GM13976 (cell line): Measurements from ENCODE around the gene TMEM82.

Source experiments
- DNase-seq: peaks from one replicate; pipeline ENCODE4 v3.0.0; 2012; ENCODE audit warnings: low spot score
- in situ Hi-C: fragments of 300-500 bp; cut with MboI; formaldehyde crosslinking; loops from one replicate; pipeline ENCODE4 v1.12.0; 2022; ENCODE audit warnings: low sequenced_read_pairs, mixed read lengths, inconsistent platforms; ENCODE audit not compliant: unreplicated experiment
- TF ChIP-seq, protein P1 (sequence below): IDR thresholded peaks from 2 replicates; pipeline ENCODE4 v1.5.1; 2012; ENCODE audit warnings: borderline replicate concordance, mild to moderate bottlenecking; ENCODE audit not compliant: insufficient read depth; ENCODE audit errors: extremely low read depth, missing control alignments, control extremely low read depth

TMEM82 gene

DNA sequence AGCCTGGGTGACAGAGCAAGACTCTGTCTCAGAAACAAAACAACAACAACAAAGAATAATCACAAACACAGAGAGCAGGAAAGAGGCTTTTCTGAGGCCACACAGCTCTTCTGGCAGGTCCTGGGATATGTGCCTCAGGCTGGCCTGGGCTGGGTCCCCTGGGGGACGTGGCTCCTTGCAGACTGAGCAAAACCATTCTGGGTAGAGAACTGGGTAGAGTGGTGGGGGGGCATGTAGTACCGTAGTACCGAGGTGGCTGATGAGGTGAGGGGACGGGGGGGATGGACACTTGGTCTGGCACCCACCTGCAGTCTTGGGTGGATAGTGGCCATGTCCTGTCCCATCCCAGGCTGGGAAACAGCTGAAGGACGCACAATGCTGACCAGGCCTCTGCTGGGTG lies 6.0 kb downstream of the TMEM82 start:
- TF ChIP-seq, protein P1, sequence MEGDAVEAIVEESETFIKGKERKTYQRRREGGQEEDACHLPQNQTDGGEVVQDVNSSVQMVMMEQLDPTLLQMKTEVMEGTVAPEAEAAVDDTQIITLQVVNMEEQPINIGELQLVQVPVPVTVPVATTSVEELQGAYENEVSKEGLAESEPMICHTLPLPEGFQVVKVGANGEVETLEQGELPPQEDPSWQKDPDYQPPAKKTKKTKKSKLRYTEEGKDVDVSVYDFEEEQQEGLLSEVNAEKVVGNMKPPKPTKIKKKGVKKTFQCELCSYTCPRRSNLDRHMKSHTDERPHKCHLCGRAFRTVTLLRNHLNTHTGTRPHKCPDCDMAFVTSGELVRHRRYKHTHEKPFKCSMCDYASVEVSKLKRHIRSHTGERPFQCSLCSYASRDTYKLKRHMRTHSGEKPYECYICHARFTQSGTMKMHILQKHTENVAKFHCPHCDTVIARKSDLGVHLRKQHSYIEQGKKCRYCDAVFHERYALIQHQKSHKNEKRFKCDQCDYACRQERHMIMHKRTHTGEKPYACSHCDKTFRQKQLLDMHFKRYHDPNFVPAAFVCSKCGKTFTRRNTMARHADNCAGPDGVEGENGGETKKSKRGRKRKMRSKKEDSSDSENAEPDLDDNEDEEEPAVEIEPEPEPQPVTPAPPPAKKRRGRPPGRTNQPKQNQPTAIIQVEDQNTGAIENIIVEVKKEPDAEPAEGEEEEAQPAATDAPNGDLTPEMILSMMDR: no peak
- in situ Hi-C loops: loop anchor here (10.0 to 25.0 kb wide), 2 partner anchors 153 to 411 kb away; no protein-coding TSS in a partner anchor
- DNase-seq: no peak

DNA sequence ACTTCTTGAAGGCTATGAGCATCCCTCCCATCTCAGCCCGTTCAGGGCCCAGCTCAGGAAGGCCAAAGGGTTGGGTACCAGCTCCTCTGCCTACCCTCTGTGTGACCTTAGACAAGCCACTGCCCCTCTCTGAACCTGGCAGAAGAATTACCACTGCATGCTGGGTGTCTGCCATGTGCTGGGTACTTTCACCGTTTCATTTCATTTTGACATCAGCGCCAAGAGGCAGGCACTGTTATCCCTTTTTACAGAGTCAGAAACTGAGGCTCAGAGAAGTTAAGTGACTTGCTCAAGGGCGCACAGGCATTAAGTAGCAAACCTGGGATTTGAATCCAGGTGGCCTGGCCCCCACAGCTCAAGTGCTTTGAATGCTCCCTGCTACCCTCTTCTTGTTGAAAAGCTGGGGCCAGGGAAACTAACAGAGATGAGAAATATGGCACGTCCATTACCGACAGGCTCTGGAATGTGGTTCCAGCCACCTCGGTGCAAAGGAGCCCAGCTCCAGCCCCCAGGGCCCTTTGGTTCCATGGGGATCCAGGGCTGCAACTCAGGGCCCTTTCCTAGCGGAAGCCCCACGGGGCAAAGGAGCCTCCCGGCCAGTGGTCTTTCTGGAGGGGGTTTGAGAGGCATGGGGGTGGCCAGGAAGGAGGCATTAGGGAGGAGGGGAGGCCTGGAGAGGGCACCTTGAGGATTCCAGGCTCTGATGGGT lies 6.5 kb downstream of the TMEM82 start:
- TF ChIP-seq, protein P1: no peak
- DNase-seq: no peak
- in situ Hi-C loops: loop anchor here (10.0 to 25.0 kb wide), 2 partner anchors 154 to 412 kb away; no protein-coding TSS in a partner anchor

DNA sequence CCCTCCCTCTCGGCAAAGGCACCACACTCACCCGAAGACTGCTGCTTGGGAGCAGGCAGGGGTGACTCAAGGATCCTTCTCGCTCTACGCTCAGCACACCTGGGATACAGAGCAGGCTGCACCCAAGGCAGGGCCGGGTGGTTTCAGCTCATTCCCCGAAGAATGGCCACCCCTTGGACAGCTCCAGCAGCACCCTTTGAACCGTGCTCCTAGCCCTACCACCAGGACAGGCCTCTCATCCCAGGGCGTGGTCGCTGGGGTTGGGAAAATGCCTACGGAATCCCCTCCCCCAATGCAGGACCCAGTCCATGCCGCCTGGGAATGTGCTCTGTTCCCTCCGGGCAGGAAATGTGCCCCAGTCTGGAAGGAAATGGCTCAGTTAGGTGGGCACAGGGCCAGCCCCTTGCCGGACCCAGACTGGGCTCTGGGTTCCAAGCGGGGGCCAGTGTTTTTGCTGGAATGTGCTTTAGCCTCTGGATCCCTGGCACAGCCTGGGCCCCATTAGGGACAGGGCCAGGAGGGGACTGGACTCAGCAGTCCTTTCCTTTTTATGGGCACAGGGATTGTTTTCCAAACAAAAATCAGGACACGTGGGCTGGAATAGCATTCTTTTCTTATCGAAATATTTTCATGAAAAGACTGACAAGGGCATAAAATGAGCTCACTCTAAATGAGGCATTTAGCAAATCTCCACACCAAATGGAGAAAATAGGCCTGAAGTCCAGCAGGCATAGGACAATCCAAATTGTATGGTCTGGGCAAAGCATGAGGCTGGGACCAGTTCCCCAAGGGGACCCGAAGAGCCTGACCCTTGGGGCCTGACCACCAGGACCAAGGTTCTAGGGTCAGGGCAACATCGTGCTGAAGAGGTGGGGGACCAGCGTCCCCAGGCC lies 7.3 kb downstream of the TMEM82 start:
- DNase-seq: no peak

DNA sequence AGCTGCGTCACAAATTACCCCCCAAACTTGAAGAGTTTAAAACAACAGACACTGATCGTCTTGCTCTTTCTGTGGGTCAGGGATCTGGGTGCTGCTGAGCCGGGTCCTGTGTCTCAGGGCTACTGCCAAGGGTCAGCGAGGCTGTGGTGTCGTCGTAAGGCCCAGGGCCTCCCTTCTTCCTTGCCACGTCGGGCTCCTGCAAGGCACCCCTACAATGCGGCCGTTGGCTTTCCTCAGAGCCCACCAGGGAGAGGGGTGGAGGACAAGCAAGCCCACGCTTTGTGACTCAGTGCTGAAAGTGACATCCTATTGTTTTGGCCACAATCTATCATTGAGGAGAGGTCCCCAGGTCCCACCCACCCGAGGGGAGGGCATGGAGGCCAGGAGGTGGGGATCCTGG lies 8.6 kb downstream of the TMEM82 start:
- TF ChIP-seq, protein P1: no peak
- in situ Hi-C loops: no loop called here
- DNase-seq: no peak

More for the DNA sequence above, 7.3 kb downstream of the TMEM82 start:
- in situ Hi-C loops: loop anchor here (10.0 to 25.0 kb wide), 2 partner anchors 155 to 412 kb away; no protein-coding TSS in a partner anchor
- TF ChIP-seq, protein P1: no peak

DNA sequence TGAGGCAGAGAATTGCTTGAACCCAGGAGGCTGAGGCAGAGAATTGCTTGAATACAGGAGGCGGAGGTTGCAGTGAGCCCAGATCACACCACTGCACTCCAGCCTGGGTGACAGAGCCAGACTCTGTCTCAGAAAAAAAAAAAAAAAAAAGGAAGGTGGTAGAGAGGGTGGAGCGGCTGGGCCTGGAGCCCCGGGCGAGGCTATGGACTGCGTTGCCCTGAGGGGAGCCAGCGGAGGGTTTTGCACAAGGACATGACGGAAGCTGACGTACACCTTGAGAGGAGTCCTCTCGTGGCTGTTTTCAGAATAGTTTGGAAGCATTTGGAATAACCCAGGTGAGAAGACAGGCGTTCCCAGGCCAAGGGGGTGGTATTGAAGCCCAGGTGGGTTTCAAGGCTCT lies 9.4 kb downstream of the TMEM82 start:
- in situ Hi-C loops: no loop called here
- no peak for DNase-seq
- TF ChIP-seq, protein P1: no peak

DNA sequence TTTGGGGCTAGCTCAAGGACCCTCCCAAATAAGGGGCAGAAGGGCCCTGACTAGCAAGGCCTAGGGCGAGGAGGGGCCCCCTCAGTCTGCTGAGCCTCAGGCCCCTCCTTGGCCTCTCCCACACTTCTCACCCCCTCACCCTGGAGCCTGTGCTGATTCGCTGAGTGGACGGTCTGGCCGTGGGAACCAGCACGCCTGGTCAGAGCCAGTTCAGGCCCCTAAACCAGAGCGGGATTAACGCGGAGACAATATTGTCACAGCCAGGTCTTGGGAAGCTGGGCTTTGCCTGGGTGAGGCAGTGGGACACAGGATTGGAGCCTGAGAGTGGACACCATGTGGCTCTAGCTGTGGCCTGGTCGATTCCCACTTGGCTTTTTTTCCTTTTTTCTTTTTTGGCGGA lies 11.5 kb downstream of the TMEM82 start:
- in situ Hi-C loops: no loop called here
- DNase-seq: no peak
- TF ChIP-seq, protein P1: no peak
